ENCODE measurements around the gene F2R. TPM values are rescaled to one million over a fixed set of nuclear protein-coding genes. Genes with fewer than 3 reads are reported as not detected.

F2R gene
- total RNA-seq = 67.8 and 70.8 TPM in 2 replicates

GRCh38 chr5:76715736-76716455 lies at the start of gene F2R:
Gene F2R (plus strand): TSS chr5:76716126. CDS start chr5:76716308, 182 bp downstream.

Other genes with a start within 250 kb of the F2R start
- 5.4 and 9.8 TPM in 2 replicates for gene F2RL2, start 92.7 kb upstream of the F2R start, total RNA-seq
- 16.5 and 20.9 TPM in 2 replicates for gene F2RL1, start 102.9 kb downstream of the F2R start, total RNA-seq
- gene S100Z, start 133.9 kb downstream of the F2R start, total RNA-seq = not detected in 2 replicates
- 1.3 and 2.1 TPM in 2 replicates for gene CRHBP, start 236.9 kb downstream of the F2R start, total RNA-seq

All from smooth muscle cell of bladder (primary cell).